Measurements from ENCODE around the gene H1-8. TPM values are rescaled to one million over a fixed set of nuclear protein-coding genes. Genes with fewer than 3 reads are reported as not detected.

H1-8 gene
- total RNA-seq, 1 experiment from 2014 or later = not detected

DNA sequence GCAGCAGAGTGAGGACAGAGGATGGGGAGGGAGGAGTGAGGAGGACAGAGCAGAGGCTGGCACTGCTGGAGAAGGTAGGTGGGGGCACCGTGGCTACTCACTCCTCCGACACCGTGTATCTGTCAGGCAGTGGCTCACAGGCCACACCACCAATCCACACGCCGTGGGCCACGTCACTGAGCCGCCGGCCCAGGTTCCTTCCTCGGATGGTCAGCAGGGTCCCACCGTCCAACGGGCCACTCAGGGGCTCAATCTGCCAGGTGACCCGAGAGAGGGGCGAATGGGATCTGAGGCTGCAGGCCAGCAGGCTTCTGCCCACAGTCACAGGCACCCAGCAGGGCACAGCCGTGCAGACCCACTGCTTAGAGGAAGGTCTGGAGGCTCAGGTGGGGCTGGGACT, 30.5 kb downstream of the H1-8 start:
- DNase-seq (ENCODE audit: low read depth) = no peak

DNA sequence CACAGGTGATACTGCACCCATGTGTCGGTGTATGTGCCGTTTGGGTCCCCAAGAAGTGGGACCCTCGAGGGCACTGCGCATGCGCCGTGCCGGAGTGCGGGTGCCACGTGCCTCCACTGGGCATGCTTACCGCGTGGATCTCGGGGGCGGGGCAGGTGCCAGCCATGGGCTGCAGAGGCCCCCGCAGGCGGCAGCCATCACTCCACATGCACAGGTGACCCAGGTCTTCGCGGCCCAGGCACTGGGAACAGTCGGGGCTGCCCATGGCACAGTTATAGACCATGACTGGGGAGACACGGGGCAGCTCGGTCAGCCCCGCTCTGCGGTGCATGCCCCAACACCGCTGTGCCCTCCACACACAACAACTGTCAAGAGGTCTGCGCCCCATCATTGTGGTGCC, 31.2 kb downstream of the H1-8 start:
- no peak for DNase-seq (ENCODE audit: low read depth)

DNA sequence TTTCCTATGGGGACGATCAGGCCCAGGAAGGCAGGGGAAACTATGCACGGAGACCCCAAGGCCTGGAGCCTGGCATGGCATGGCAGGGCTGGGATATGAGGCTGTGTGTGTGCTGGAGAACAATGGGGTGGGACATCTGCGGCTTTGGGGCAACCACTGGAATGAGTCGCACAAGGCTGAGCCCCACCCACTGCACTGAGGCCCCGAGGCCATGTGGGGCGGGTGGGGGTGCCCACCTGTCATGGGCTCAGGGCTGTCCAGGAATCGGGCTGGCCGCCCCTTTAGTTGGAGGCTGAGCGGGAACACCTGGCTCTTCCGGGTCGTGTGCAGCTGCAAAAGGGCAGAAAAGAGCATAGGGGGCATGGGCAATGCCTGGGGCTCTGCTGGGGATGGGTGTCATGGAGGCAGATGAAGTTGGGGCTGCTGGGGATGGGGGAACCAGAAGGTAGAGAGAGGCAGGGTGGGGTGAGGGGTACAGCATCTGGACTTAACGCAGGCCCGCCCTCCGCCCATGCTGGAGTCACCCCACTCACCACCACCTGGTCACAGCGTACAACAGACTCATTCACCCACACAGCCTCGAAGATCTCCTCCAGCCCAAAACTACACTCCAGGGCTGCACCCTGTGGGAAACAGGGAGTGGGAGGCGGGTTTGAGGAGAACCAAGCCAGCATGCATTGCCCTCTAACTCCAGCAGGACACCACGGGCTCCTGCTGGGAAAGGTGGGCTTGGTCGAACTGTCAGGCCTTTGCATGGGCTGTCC, 32.4 kb downstream of the H1-8 start:
- DNase-seq (ENCODE audit: low read depth) = no peak

DNA sequence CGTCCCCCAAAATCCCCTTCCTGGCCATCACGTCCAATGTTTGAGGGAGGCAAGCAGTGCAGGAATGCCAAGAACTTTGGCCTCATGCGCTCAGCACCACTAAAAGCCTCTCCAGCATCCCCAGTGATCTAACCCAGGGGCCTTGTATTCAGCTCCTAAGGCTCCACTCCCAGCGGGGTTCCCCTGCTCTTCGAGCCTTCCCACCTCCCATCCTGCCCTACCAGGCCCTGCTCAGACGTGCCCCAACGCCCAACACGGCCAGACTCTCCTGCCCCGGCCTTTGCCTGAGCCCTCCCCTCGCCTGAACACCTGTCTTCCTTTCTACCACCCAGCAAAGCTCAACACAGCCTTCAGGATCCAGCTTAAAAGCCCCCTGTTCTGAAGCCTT, 33.0 kb downstream of the H1-8 start:
- DNase-seq (ENCODE audit: low read depth) = no peak

DNA sequence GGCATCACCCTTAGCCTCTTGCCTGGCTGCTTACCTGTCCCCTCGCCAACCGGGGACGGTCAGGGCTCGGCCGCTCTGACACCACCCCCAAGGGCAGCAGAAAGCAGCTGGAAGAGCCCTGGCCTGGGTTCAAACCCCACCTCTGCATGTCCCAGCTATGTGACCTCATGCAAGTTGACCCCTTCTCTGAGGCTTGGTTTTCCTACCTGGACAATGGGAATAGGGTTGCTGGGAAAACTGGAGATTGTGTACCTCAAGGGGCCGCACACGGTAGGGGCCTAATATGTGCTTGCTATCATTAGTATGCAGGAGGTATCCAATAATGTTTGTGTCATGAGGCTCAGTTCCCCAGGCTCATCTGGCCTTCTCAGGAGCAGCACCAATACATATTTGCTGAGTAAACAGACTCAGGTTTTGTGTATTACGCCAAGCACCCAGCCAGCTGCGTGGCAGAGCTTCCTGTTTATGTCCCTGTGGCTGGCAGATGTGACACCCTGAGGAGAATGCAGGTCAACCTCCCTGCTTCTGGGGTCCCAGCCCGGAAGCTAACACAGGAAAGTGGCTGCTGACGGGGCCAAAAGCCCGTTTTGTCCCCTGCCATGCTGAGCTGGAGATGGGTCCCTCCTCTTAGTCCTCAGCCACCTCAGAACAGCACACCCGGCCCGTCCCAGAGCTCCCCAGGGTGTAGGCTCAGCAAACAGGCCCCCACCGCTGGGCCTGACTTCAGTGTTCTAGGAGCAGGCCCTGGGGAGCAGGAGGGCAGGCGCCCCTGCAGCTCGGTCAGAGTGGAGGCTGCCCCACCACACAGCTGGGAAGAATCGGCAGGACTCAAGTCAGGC, 33.8 kb downstream of the H1-8 start:
- DNase-seq (ENCODE audit: low read depth) = no peak

DNA sequence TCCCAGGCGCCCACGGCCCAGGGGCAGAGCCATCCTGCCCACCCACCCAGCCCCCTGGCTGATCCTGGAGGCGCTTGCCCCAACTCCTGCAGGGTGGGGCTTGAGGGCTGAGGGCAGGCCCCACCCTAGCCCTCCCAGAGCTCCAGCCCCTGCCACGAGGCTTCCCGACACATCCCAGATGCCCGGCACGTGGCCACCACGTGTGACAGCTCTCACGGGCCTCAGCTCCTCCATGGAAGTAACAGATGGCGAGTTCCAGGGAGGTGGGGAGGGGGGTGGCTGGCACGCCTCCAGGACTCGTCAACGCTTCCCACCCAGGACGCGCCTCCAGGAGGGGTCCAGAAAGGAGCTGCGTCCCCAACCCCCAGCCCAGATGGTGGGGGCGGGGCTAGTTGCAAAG, 34.4 kb downstream of the H1-8 start:
- no peak for DNase-seq (ENCODE audit: low read depth)

DNA sequence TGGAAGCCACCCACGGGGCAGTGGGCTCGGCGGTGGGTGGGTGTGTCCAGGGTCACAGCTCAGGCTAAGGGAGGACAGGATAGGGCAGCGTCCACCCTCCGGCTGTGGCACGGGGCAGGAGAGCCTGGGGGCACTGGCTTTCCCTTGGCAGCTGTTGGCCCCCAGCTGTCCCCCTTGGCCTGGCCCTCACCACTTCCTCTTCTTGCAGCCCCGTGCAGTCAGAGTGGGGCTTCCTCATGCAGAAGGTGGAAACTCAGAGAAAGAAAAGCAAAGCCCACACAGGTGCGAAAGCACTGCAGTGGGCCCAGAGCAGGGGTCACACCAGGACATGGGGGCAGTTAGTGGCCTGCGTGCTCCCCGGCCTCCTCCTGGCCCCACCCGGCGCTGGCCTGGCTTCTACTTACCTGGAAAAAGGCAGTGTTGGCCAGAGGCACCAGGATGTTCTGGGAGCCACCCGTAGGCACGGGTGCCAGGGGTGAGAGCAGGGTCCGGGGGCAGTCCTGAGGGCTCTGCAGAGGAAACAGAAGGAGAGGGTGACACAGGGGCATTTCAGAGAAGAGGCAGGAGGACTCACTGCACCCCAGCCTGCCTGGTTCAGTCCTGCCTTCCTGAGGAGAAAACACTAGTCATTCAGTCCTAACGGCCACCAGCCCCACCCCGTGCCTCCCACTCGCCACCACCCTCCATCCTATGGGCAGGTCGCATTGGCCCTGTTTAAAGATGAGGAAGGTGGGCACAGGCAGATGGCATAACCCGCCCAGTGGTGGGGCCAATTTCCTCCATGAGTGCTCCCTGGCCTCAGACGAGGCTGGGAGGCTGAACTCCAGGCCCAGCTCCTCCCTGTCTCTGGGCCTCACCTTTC, 35.2 kb downstream of the H1-8 start:
- DNase-seq (ENCODE audit: low read depth) = no peak

DNA sequence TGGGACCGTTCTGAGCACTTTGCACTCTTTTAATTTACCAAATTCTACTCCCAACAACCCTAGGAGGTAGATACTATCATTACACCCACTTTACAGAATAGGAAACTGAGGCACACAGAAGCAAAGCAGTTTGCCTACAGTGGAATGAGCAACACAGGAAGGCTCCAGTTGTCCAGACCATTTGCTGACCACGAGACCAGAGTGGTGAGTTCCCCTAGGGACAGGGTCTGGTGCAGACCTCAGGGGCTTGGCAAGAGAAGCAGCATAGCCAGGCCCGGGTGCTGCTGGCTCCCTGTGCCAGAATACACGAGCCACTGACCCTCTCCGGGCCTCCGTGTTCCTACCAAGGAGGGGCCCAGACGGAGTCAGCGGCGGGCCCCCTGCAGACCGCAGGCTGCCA, 37.0 kb downstream of the H1-8 start:
- no peak for DNase-seq (ENCODE audit: low read depth)

DNA sequence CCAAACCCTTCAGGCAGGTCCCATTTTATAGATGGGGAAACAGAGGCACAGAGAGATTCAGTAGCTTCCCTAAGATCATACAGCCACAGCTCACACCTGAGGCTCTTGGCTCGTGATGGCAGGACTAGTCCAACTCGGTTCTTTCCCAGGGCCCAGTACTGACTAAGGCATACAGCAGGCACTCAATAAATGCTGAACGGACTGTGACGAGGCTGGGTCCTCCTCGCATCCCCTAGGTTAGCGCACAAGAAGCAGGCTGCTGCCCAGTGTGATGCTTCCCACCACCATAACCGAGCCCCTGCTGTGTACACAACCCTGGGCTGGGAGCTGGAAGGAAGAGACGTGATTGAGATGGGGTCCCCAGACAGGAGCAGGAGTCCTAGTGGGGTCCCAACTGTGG, 38.6 kb downstream of the H1-8 start:
- DNase-seq (ENCODE audit: low read depth) = no peak

DNA sequence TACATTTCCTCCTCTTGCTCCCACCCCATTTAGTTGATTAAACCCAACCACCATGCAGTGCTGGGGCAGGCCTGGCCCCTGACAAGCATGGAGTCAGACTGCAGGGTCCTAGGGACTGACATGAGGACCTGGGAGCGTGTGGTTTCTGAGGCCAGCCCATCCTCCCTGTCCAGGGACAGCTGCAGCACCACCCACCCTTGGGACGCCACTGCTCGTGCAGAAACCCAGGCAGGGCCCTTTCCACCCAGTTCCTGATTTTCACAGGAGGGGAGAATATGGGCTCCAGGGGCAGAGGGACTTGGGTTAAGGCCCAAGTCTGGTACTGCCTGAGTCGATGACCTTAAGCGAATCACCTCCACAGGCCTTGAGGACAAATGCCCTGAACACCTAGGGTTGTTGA, 39.8 kb downstream of the H1-8 start:
- DNase-seq (ENCODE audit: low read depth) = no peak

DNA sequence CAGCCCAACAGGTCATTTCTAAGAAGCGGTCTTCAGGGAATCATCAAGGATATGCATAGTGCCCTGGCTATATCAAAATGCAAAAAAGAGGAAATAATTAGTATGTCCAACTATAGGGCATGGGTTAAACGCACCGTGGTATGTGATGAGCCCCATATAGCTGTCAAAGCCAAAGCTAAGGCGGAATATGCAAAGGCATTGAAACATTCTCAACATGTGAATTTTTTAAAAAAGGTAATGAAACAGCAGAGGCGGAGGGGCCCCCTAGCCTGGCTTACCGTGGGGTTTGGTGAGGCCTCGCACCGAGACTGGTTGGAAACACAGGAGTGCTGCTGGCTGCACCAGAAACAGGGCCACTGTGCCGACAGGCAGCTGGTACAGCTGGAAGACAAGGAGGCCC, 40.3 kb downstream of the H1-8 start:
- DNase-seq (ENCODE audit: low read depth) = no peak

DNA sequence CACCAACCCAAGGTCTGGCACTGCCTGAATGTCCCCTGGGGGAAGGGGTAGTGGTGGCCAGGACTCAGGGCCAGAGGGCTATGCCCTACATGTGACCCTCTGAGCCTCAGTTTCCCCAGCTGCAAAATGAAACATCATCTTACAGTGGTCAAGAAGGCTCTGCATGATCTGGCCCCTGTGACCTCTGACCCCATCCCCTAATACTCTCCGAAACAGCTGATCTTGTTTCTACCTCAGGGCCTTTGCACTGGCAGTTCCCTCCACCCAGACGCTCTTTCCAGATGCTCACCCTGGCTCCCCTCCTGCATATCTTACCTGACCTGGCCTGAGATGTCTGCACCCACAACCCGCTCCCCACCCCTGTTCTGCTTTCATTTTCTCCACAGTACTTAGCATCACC, 41.7 kb downstream of the H1-8 start:
- DNase-seq (ENCODE audit: low read depth) = no peak

DNA sequence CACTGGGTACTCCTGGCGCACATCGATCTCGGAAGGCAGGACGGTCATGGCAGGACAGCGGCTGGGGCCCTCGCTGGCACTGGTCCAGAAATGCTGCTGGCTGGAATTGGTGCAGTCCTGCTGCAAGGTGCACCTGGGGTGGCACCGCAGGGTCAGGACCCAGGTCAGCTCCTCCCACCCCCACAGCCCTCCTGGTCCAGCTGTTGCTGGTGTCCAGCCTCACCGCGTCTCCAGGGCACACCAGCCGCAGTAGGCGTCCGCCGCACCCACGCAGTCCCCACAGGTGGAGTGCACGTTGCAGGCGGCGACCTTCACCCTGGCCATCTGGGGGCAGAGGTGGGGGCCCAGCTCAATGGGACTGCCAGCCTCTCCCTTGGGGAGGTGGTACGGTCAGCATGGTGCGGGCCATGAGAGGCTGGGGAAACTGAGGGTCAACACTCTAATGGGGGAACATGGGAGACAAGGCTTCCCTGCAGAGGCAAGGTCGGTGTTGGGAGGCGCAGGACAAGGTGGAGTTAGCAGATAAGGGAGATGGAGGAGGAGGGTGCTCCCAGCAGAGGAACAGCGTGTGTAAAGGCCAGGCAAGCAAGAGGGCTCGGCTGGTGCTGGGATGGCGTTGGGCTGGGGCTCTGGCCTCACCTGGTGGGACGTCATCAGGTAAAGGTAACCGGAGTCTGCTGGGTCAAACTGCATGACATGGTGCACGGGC, 43.1 kb downstream of the H1-8 start:
- no peak for DNase-seq (ENCODE audit: low read depth)

DNA sequence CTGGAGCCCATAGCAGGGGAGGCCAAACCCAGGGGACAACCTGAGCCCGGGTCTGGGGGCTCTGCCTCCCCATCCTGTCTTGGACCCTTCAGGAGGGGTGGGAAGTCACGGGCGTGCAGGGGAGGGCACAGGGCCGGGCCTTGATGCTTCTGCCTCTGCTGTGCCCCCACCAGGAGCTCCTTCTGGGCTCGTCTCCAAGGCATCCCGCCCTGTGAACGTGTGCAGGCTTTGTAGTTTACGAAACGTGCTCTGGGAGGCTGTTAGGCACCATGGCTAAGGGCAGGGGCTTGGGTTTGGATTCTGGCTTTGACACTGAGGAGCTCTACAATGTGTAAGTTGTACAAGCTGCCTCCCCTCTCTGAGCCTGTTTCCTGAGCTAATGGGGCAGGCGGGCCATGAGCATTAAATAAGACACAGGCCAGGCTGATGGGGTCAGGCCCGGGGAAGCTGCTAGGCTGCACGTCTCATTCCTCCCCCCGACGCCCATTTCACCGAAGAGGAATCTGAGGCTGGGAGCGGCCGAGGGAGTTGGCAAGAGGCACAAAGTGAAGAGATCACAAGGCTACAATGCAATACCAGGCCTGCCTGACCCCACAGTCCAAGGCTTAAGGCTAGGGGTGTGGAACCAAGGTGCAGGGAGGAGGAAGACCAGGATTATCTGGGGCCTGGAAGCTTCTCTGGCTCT, 43.9 kb downstream of the H1-8 start:
- DNase-seq (ENCODE audit: low read depth) = no peak

DNA sequence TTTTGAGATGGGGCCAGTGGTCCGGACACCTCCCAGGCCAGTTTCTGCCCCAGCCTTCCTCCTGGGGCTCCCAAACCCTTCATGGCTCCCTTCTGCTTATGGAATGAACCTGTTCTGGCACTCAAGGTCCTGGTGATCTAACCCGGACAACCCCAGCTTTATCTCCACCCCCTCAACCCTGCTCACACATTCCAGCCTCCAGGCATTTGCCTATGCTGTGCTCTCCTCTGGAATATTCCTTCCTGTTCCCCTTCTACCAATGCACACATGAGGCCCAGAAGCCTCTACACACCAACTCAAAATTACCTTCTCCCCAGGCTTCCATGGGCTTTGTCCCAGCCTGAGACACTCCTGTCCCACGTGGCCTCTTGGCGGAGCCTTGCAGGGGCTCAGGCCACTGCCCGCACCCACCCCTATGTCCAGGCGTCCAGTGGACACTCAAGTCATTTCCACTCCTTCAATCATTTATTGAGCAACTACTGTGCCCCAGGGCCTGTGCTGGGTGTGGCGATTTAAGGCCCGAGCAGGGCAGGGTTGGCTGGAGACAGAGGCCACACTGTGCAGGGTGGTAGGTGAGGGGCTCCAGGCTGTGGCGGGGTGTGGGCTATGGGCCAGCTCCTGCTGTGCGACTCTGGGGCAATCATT, 44.7 kb downstream of the H1-8 start:
- DNase-seq (ENCODE audit: low read depth) = no peak

DNA sequence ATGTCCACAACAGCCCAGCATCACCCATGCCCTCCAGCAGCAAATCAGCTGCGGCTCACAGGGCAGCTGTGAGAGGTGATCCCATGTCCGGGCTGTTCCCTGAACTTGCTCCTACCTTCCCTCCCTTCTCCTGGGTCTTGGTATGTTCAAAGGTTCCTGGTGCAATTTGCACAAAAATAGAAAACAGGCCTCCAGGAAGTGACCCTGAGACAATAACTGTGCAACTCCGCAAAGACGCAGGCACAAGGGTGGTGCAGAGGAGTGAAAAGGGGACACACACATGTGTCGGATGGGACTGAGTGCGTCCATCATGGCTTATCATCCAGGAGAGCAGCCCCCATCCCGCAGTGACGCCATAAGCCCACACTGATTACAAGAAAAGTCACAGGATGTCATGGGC, 47.2 kb downstream of the H1-8 start:
- DNase-seq (ENCODE audit: low read depth) = no peak

DNA sequence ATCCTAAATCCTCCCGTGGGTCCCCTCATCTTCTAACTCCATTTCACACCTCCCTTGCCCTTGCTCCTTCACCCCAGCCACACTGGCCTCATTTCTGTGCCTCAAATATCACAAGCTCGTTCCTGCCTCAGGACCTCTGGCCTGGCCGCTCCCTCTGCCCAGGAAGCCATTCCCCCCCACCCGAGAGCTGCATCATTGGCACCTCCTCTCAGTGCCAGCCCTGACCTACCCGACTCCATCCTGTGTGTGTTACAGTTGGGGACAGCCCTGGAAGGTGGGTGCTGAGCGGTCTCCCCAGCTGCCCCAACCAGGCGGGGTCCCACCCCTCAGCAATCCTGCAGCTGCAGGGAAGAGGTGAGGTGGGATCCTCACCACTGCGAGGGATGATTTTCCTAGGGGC, 49.0 kb downstream of the H1-8 start:
- no peak for DNase-seq (ENCODE audit: low read depth)

DNA sequence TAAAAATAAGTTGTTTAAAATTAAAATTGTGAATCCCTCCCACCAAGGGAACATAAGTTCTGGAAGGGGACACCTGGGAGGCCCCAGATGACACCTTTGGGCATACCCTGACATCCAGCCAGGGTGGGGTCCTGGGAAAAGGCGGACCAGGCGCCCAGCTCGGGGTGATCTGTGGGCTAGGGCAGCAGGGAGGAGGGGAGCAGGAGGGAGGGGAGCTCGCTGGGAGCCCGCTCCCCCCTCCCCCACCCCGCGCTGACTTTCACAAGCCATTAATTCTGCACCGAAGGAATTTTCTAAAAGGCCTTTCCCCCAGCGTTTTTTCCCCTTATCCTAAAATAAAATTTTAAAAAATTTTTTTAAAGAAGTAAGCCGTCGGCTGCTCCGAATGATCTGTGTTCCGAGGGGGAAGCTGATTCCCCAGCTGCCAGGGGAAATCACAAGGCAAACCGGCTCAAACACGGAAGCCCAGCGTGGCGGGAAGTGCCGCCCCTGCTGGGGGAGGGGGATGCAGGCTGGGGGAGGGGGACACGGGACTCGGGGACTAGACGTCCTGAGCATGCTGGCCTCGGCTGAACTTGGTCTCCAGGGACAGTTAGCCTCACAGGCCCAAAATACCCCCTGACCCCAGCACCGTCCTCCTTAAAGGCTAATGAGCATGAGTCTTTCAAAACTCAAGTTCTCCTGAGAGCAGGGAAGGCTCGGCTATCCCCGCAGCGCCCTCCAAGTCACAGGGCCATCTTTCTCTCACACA, 49.6 kb downstream of the H1-8 start:
- DNase-seq (ENCODE audit: low read depth) = no peak

DNA sequence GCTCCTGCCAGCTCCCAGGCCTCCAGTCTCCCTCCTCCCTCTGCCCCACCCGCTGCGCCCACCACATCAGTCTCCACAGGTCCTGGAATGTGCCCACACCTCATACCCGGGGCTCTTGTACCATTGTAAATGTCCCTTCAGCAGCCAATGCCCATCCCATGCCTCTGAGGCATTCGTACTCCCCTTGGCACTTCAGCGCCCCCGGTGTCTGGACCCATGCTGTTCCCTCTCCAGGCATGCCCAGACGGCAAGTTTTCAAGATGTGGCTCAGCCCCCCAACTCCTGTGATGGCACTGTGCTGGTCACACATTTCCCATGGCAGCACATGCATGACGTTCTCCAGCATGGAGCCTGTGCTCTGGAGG, 50.2 kb downstream of the H1-8 start:
- no peak for DNase-seq (ENCODE audit: low read depth)

All from M059J (cell line).